ENCODE measurements around the gene APH1B. TPM values are rescaled to one million over a fixed set of nuclear protein-coding genes. Genes with fewer than 3 reads are reported as not detected.

The APH1B gene
- total and polyA plus RNA-seq, 9 of the 15 experiments (the other 6 are each of a cell fraction or from before 2014, with no cell fraction given) = 5.1 to 9.7 (median 7.0) TPM

DNA sequence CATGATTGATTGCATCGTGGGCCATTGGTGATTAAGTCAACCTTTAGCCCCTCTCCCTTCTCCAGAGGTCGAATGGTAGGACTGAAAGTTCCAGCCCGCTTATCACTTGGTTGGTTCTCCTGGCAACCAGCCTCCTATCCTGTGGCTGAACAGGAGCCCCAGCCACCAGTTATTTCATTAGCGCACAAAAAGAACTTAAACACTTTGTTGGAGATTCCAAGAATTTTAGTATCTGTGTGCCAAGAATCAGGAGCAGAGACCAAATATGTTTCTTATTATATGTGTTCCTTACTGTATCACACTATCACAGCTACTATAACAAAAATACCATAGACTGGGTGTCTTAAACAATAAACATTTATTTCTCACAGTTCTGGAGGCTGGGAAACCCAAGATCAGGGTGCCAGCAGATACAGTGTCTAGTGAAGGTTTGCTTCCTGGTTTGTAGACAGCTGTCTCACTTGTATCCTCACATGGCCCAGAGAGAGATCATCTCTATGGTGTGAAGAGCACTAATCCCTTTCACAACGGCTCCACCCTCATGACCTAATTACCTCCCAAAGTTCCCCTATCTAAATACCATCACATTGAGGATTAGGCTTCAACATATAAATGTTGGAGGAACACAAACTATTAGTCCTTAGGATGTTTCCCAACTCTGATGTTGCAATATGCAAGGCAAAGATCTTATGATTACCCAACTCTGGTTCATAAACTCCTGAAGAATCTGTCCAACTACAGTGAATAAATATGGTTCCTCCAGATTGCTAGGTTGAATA lies 30.5 kb upstream of the APH1B start:
- no peak overlapping the region for H3K9ac ChIP-seq (ENCODE audit: insufficient read depth in 1 of 2, low read depth in 2 of 2, low read length in 2 of 2)
- FAIRE-seq (no peak), ATAC-seq (no peak), DNase-seq (ENCODE audit: extremely low read depth in 1 of 4, low spot score in 3 of 4) (no peak)
- H3K27me3 ChIP-seq (ENCODE audit: control insufficient read depth in 2 of 2, insufficient read depth in 2 of 2, low read length in 2 of 2) = no peaks in the 10 kb centered on the region
- H3K4me3 ChIP-seq = no peak overlapping the region
- peaks cover 8% of the 10 kb centered on the region for H3K79me2 ChIP-seq (ENCODE audit: control insufficient read depth, insufficient read depth, low read length)
- ChIA-PET POLR2A (interaction anchor here (1.1 to 2.6 kb wide), 4 partner anchors 10 to 25 kb away, joined by 3 to 8 read pairs (median 4); no protein-coding TSS in a partner anchor), CTCF (ENCODE audit: low intra/inter-chr PET ratio) (no interaction called here)
- TF ChIP-seq BACH1 (tag; IDR thresholded peaks at IDR 0.05) (no peak), TRIM24 (IDR thresholded peaks at IDR 0.05) (0 out of 4 replicates have a peak, but pooled peaks of 1 of the 2 experiments have one; percentile 32), SREBF1 (IDR thresholded peaks at IDR 0.05; ENCODE audit: borderline replicate concordance, low read depth, low read length) (no peak), HDAC6 (IDR thresholded peaks at IDR 0.05; ENCODE audit: low read depth, low read length) (no peak), GATAD2A (IDR thresholded peaks at IDR 0.05) (no peak), ETV1 (tag; conservative IDR thresholded peaks at IDR 0.05; ENCODE audit: low read depth) (0 out of 2 replicates have a peak, but pooled peaks have one; percentile 27), CEBPB (tag; IDR thresholded peaks at IDR 0.05) (peak; percentile 97), POLR2B (IDR thresholded peaks at IDR 0.05; ENCODE audit: low read depth, partially characterized antibody) (no peak), CEBPG (CRISPR knock-in tag; IDR thresholded peaks at IDR 0.05) (no peak), CEBPG (tag; conservative IDR thresholded peaks at IDR 0.05 in 1 of 2, IDR thresholded peaks at IDR 0.05 in 1 of 2) (peak; percentile 80 to 94)
- H4K20me1 ChIP-seq (replicated peaks; ENCODE audit: control insufficient read depth, insufficient read depth, low read length) = no peaks in the 10 kb centered on the region
- H3K4me1 ChIP-seq (replicated peaks in 1 of 2; ENCODE audit: control insufficient read depth in 2 of 2, insufficient read depth in 2 of 2, low read length in 2 of 2) = peaks cover 0 to 13% of the 10 kb centered on the region in 2 experiments; a peak in 2 of 5 replicates
- in situ Hi-C loops (cut with MboI) = no loop called here
- H2AFZ ChIP-seq (ENCODE audit: low read depth, low read length) = no peak overlapping the region
- H3K36me3 ChIP-seq (ENCODE audit: control insufficient read depth, insufficient read depth, low read length) = peaks cover 67% of the 10 kb centered on the region
- H3K9me1 ChIP-seq (ENCODE audit: control insufficient read depth, insufficient read depth, low read length) = no peaks in the 10 kb centered on the region
- H3K27ac ChIP-seq (ENCODE audit: extremely low read depth, low read depth, low read length) = no peak overlapping the region
- peaks cover 5% of the 10 kb centered on the region for H3K9me3 ChIP-seq (replicated peaks; ENCODE audit: control insufficient read depth, insufficient read depth, low read depth, low read length)
- intact Hi-C loops (cut with micrococcal nuclease) = no loop called here
- BruUV-seq (replicated peaks) = no TSS peak
- WGBS (ENCODE audit: insufficient coverage, low coverage, missing lambda C conversion rate) = 73% methylated on average over 5 of the region's 5 CpGs
- no peak overlapping the region for H3K4me2 ChIP-seq (ENCODE audit: insufficient read depth, low read length)
